ENCODE results near the gene USH2A. TPM values are rescaled to one million over a fixed set of nuclear protein-coding genes. Genes with fewer than 3 reads are reported as not detected.

The USH2A gene
- total RNA-seq, 1 donor from 2014 or later: not detected

DNA sequence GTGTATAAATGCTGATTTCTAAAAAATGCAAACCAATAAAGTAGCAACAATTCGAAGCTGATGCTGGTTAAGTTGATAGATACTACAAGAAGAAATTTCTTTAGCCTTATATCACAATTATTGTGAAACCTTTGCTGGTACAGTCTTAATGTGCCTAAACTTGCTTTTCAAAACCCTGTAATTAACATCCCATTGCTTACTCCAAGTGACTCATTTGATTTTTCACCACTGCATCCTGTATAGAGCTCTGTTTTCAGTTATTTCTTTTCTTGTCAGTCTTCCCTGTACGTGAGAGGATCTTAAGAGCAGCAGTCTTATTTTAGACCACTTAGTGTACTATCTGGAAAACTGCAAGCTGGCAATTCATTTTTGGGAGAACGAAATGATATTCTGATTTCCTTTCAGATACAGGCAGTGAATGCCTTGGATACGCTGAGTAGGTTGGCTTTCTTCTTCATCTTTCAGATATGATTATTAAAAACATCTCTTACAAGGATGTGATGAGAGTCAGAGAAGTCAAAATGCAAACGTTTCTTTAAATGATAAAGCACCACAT, 645.8 kb downstream of the USH2A start:
- no peaks in the 10 kb centered on the region for H3K27me3 ChIP-seq (ENCODE audit: control insufficient read depth, insufficient read depth, low read length)
- no peak for TF ChIP-seq CTCF (IDR thresholded peaks at IDR 0.05; ENCODE audit: insufficient read depth, low read length, poor library complexity, severe bottlenecking)
- H3K36me3 ChIP-seq (ENCODE audit: control insufficient read depth, insufficient read depth, low read length): no peaks in the 10 kb centered on the region
- H3K4me3 ChIP-seq (ENCODE audit: low read depth, low read length): no peak overlapping the region
- DNase-seq (ENCODE audit: low read depth): no peak

GRCh38 chr1:215776336-215776735, 646.9 kb downstream of the USH2A start:
- no peak overlapping the region for H3K4me3 ChIP-seq (ENCODE audit: low read depth, low read length)
- TF ChIP-seq CTCF (IDR thresholded peaks at IDR 0.05; ENCODE audit: insufficient read depth, low read length, poor library complexity, severe bottlenecking): no peak

GRCh38 chr1:215772151-215772550, 651.1 kb downstream of the USH2A start:
- no peak for DNase-seq (ENCODE audit: low read depth)
- Histone ChIP-seq H3K36me3 (ENCODE audit: control insufficient read depth, insufficient read depth, low read length) (no peaks in the 10 kb centered on the region), H3K27me3 (ENCODE audit: control insufficient read depth, insufficient read depth, low read length) (no peaks in the 10 kb centered on the region), H3K4me3 (ENCODE audit: low read depth, low read length) (no peak overlapping the region)
- no peak for TF ChIP-seq CTCF (IDR thresholded peaks at IDR 0.05; ENCODE audit: insufficient read depth, low read length, poor library complexity, severe bottlenecking)

More at GRCh38 chr1:215776336-215776735, 646.9 kb downstream of the USH2A start:
- H3K27me3 ChIP-seq (ENCODE audit: control insufficient read depth, insufficient read depth, low read length): no peaks in the 10 kb centered on the region
- DNase-seq (ENCODE audit: low read depth): no peak
- H3K36me3 ChIP-seq (ENCODE audit: control insufficient read depth, insufficient read depth, low read length): no peaks in the 10 kb centered on the region

- no peaks in the 10 kb centered on the region for H3K36me3 ChIP-seq (ENCODE audit: control insufficient read depth, insufficient read depth, low read length)
- H3K4me3 ChIP-seq (ENCODE audit: low read depth, low read length): no peak overlapping the region
- TF ChIP-seq CTCF (IDR thresholded peaks at IDR 0.05; ENCODE audit: insufficient read depth, low read length, poor library complexity, severe bottlenecking): no peak
- DNase-seq (ENCODE audit: low read depth): no peak
- no peaks in the 10 kb centered on the region for H3K27me3 ChIP-seq (ENCODE audit: control insufficient read depth, insufficient read depth, low read length)
Measured at GRCh38 chr1:215768303-215768702, 654.9 kb downstream of the USH2A start.

- no peak for DNase-seq (ENCODE audit: low read depth)
- no peak for TF ChIP-seq CTCF (IDR thresholded peaks at IDR 0.05; ENCODE audit: insufficient read depth, low read length, poor library complexity, severe bottlenecking)
- no peaks in the 10 kb centered on the region for H3K27me3 ChIP-seq (ENCODE audit: control insufficient read depth, insufficient read depth, low read length)
- H3K36me3 ChIP-seq (ENCODE audit: control insufficient read depth, insufficient read depth, low read length): no peaks in the 10 kb centered on the region
- H3K4me3 ChIP-seq (ENCODE audit: low read depth, low read length): no peak overlapping the region
Measured at GRCh38 chr1:215767761-215768160, 655.5 kb downstream of the USH2A start.

- H3K4me3 ChIP-seq (ENCODE audit: low read depth, low read length): no peak overlapping the region
- no peak for DNase-seq (ENCODE audit: low read depth)
- no peak for TF ChIP-seq CTCF (IDR thresholded peaks at IDR 0.05; ENCODE audit: insufficient read depth, low read length, poor library complexity, severe bottlenecking)
- no peaks in the 10 kb centered on the region for H3K36me3 ChIP-seq (ENCODE audit: control insufficient read depth, insufficient read depth, low read length)
- no peaks in the 10 kb centered on the region for H3K27me3 ChIP-seq (ENCODE audit: control insufficient read depth, insufficient read depth, low read length)
Measured at GRCh38 chr1:215766521-215766920, 656.7 kb downstream of the USH2A start.
